ENCODE measurements around the gene C2orf68. TPM values are rescaled to one million over a fixed set of nuclear protein-coding genes. Genes with fewer than 3 reads are reported as not detected.

C2orf68 gene
- total and polyA plus RNA-seq, 2 of the 13 experiments (the other 11 are each of a cell fraction or from before 2014, with no cell fraction given), result 47.1 to 77.4 TPM

- TF ChIP-seq ZBTB37 (CRISPR knock-in tag; IDR thresholded peaks at IDR 0.05), result no peak
- TF ChIP-seq ZNF550 (CRISPR knock-in tag; IDR thresholded peaks at IDR 0.05; ENCODE audit: borderline replicate concordance), result no peak
- no peak for TF ChIP-seq MNT (IDR thresholded peaks at IDR 0.05)
- TF ChIP-seq WIZ (CRISPR knock-in tag; IDR thresholded peaks at IDR 0.05), result peak; percentile 77; the same call in 1 of the 2 replicates
- TF ChIP-seq FOXO1 (CRISPR knock-in tag; IDR thresholded peaks at IDR 0.05), result peak; percentile 84; the same call in 1 of the 2 replicates
- TF ChIP-seq ELK4 (CRISPR knock-in tag; IDR thresholded peaks at IDR 0.05; ENCODE audit: borderline replicate concordance), result no peak
- TF ChIP-seq, protein P1, sequence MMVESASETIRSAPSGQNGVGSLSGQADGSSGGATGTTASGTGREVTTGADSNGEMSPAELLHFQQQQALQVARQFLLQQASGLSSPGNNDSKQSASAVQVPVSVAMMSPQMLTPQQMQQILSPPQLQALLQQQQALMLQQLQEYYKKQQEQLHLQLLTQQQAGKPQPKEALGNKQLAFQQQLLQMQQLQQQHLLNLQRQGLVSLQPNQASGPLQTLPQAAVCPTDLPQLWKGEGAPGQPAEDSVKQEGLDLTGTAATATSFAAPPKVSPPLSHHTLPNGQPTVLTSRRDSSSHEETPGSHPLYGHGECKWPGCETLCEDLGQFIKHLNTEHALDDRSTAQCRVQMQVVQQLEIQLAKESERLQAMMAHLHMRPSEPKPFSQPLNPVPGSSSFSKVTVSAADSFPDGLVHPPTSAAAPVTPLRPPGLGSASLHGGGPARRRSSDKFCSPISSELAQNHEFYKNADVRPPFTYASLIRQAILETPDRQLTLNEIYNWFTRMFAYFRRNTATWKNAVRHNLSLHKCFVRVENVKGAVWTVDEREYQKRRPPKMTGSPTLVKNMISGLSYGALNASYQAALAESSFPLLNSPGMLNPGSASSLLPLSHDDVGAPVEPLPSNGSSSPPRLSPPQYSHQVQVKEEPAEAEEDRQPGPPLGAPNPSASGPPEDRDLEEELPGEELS (CRISPR knock-in tag; IDR thresholded peaks at IDR 0.05), result peak; percentile 81; the same call in 1 of the 2 replicates
- no peak for TF ChIP-seq ZNF549 (CRISPR knock-in tag; IDR thresholded peaks at IDR 0.05)
- TF ChIP-seq BATF2 (CRISPR knock-in tag; IDR thresholded peaks at IDR 0.05), result no peak
- TF ChIP-seq ZNF660 (CRISPR knock-in tag; IDR thresholded peaks at IDR 0.05; ENCODE audit: borderline replicate concordance, low read depth), result no peak
- TF ChIP-seq HBP1 (CRISPR knock-in tag; IDR thresholded peaks at IDR 0.05; ENCODE audit: low read depth), result 0 out of 2 replicates have a peak, but pooled peaks have one; percentile 3
- peak; percentile 94 for TF ChIP-seq SAP130 (CRISPR knock-in tag; IDR thresholded peaks at IDR 0.05; ENCODE audit: low read depth)
- TF ChIP-seq ZSCAN9 (CRISPR knock-in tag; IDR thresholded peaks at IDR 0.05; ENCODE audit: borderline replicate concordance), result peak; percentile 63; the same call in 1 of the 2 replicates
- TF ChIP-seq SMAD3 (CRISPR knock-in tag; IDR thresholded peaks at IDR 0.05), result 0 out of 2 replicates have a peak, but pooled peaks have one; percentile 57
- TF ChIP-seq TCF12 (IDR thresholded peaks at IDR 0.05), result no peak
- TF ChIP-seq TCF12 (CRISPR knock-in tag; IDR thresholded peaks at IDR 0.05), result no peak
These were observed 21.7 kb downstream of the C2orf68 start (continued) for GRCh38 chr2:85589982-85590791.
